ENCODE results near the gene COBL. TPM values are rescaled to one million over a fixed set of nuclear protein-coding genes. Genes with fewer than 3 reads are reported as not detected.

The COBL gene
- total and polyA plus RNA-seq, 8 donors = 7.4 to 32.0 (median 16.8) TPM

GRCh38 chr7:51069411-51070083, 247.1 kb downstream of the COBL start:
- peaks cover 34 to 56% (median 50%) of the 10 kb centered on the region in 3 donors for H3K4me1 ChIP-seq
- no peaks in the 10 kb centered on the region for H3K27me3 ChIP-seq
- no peaks in the 10 kb centered on the region for H3K36me3 ChIP-seq
- FAIRE-seq (peak; percentile 13), ATAC-seq (no peak), DNase-seq (no peak)
- 68 to 73% methylated on average over 5 of the region's 5 CpGs for WGBS, 2 donors
- intact Hi-C loops (cut with DNase I) = no loop called here
- H3K4me3 ChIP-seq = no peak overlapping the region
- TF ChIP-seq CTCF (IDR thresholded peaks at IDR 0.05) = no peak
- H3K9me3 ChIP-seq = no peaks in the 10 kb centered on the region
- H3K27ac ChIP-seq = peak overlapping the region in 2 of 4 donors; percentile 40 to 49

- DNase-seq (no peak), FAIRE-seq (no peak), ATAC-seq (no peak)
- TF ChIP-seq CTCF (IDR thresholded peaks at IDR 0.05) = no peak
- 73 to 78% methylated on average over 4 of the region's 4 CpGs for WGBS, 2 donors
- Histone ChIP-seq H3K27me3 (no peaks in the 10 kb centered on the region), H3K9me3 (no peaks in the 10 kb centered on the region), H3K4me1 (peaks cover 34 to 54% (median 50%) of the 10 kb centered on the region in 3 donors), H3K36me3 (no peaks in the 10 kb centered on the region), H3K4me3 (no peak overlapping the region), H3K27ac (no peak overlapping the region)
- intact Hi-C loops (cut with DNase I) = no loop called here
These were observed 248.2 kb downstream of the COBL start for GRCh38 chr7:51068401-51068800.

- no peaks in the 10 kb centered on the region for H3K27me3 ChIP-seq
- no peaks in the 10 kb centered on the region for H3K9me3 ChIP-seq
- FAIRE-seq = no peak
- TF ChIP-seq CTCF (IDR thresholded peaks at IDR 0.05) = peak; percentile 18 to 65 (median 55)
- peak overlapping the region in 2 of 4 donors; percentile 2 to 48 for H3K27ac ChIP-seq
- peak; percentile 49 to 72 (median 62) for DNase-seq
- no peak overlapping the region for H3K4me3 ChIP-seq
- intact Hi-C loops (cut with DNase I) = no loop called here
- peaks cover 34 to 51% (median 50%) of the 10 kb centered on the region in 3 donors for H3K4me1 ChIP-seq
- ATAC-seq = peak; percentile 42 to 61 (median 56)
- no peaks in the 10 kb centered on the region for H3K36me3 ChIP-seq
- 26 to 29% methylated on average over 7 of the region's 7 CpGs for WGBS, 2 donors
These were observed 248.9 kb downstream of the COBL start for GRCh38 chr7:51067757-51068156.

GRCh38 chr7:51067258-51067657, 249.4 kb downstream of the COBL start:
- Histone ChIP-seq H3K4me3 (no peak overlapping the region), H3K4me1 (peaks cover 33 to 50% (median 49%) of the 10 kb centered on the region in 3 donors), H3K36me3 (no peaks in the 10 kb centered on the region), H3K27ac (peak overlapping the region in 1 of 4 donors; percentile 66), H3K27me3 (no peaks in the 10 kb centered on the region), H3K9me3 (no peaks in the 10 kb centered on the region)
- DNase-seq = no peak
- FAIRE-seq = no peak
- peak in 2 of 4 donors; percentile 0 to 5 for ATAC-seq
- no peak for TF ChIP-seq CTCF (IDR thresholded peaks at IDR 0.05)
- intact Hi-C loops (cut with DNase I) = no loop called here

- intact Hi-C loops (cut with DNase I) = no loop called here
- Histone ChIP-seq H3K9me3 (no peaks in the 10 kb centered on the region), H3K36me3 (no peaks in the 10 kb centered on the region), H3K27ac (peak overlapping the region in 3 of 4 donors; percentile 50 to 66 (median 55)), H3K4me3 (no peak overlapping the region), H3K4me1 (peaks cover 27 to 45% (median 43%) of the 10 kb centered on the region in 3 donors), H3K27me3 (no peaks in the 10 kb centered on the region)
- no peak for TF ChIP-seq CTCF (IDR thresholded peaks at IDR 0.05)
- no peak for FAIRE-seq
- 12 to 22% methylated on average over 5 of the region's 5 CpGs for WGBS, 2 donors
- ATAC-seq = peak; percentile 84 to 91 (median 88)
- DNase-seq = peak; percentile 39 to 75 (median 64)
These were observed 250.2 kb downstream of the COBL start for GRCh38 chr7:51066405-51066882.
